Measurements from ENCODE around the gene LUC7L. TPM values are rescaled to one million over a fixed set of nuclear protein-coding genes. Genes with fewer than 3 reads are reported as not detected.
"Not testable (repeated sequence)": the region's sequence is repeated elsewhere in the genome, so short reads cannot be mapped to it uniquely, and the experiment has no call there.

LUC7L gene
- total RNA-seq, 2 donors from 2014 or later, result 137 to 142 TPM

GRCh38 chr16:268141-269053 lies 39.1 kb upstream of the LUC7L start:
- Mint-ChIP-seq H3K36me3 (ENCODE audit: low read depth) (no peaks in the 10 kb centered on the region), H3K4me3 (no peak overlapping the region), H3K4me1 (peaks cover 2% of the 10 kb centered on the region), H3K27ac (no peak overlapping the region), H3K27me3 (no peaks in the 10 kb centered on the region)
- DNase-seq (no peak), ATAC-seq (no peak)
- H3K9me3 ChIP-seq (ENCODE audit: control insufficient read depth, low read length, poor library complexity, severe bottlenecking), result no peaks in the 10 kb centered on the region

- H3K4me3 Mint-ChIP-seq; H3K4me1 Mint-ChIP-seq; H3K27me3 Mint-ChIP-seq; ATAC-seq; H3K27ac Mint-ChIP-seq; DNase-seq; H3K36me3 Mint-ChIP-seq (ENCODE audit: low read depth); H3K9me3 ChIP-seq (ENCODE audit: control insufficient read depth, low read length, poor library complexity, severe bottlenecking): not testable (repeated sequence)
These were observed 38.3 kb upstream of the LUC7L start for GRCh38 chr16:267562-267961.

- H3K9me3 ChIP-seq (ENCODE audit: control insufficient read depth, low read length, poor library complexity, severe bottlenecking), result no peaks in the 10 kb centered on the region
- no peak for ATAC-seq
- no peak overlapping the region for H3K27ac Mint-ChIP-seq
- DNase-seq, result no peak
- H3K4me3 Mint-ChIP-seq, result no peak overlapping the region
- peaks cover 5% of the 10 kb centered on the region for H3K36me3 Mint-ChIP-seq (ENCODE audit: low read depth)
- H3K27me3 Mint-ChIP-seq, result no peaks in the 10 kb centered on the region
- H3K4me1 Mint-ChIP-seq, result peaks cover 2% of the 10 kb centered on the region
These were observed 37.3 kb upstream of the LUC7L start for GRCh38 chr16:266258-267164.

GRCh38 chr16:265711-266110 lies 36.5 kb upstream of the LUC7L start:
- no peak overlapping the region for H3K27ac Mint-ChIP-seq
- peaks cover 5% of the 10 kb centered on the region for H3K36me3 Mint-ChIP-seq (ENCODE audit: low read depth)
- no peak overlapping the region for H3K4me3 Mint-ChIP-seq
- no peaks in the 10 kb centered on the region for H3K27me3 Mint-ChIP-seq
- ATAC-seq (no peak), DNase-seq (no peak)
- H3K4me1 Mint-ChIP-seq, result peaks cover 2% of the 10 kb centered on the region
- H3K9me3 ChIP-seq (ENCODE audit: control insufficient read depth, low read length, poor library complexity, severe bottlenecking), result no peaks in the 10 kb centered on the region

GRCh38 chr16:265002-265529 lies 35.8 kb upstream of the LUC7L start:
- Mint-ChIP-seq H3K4me3 (no peak overlapping the region), H3K27me3 (no peaks in the 10 kb centered on the region), H3K36me3 (ENCODE audit: low read depth) (peaks cover 5% of the 10 kb centered on the region), H3K4me1 (peaks cover 2% of the 10 kb centered on the region), H3K27ac (no peak overlapping the region)
- no peaks in the 10 kb centered on the region for H3K9me3 ChIP-seq (ENCODE audit: control insufficient read depth, low read length, poor library complexity, severe bottlenecking)
- ATAC-seq, result no peak
- no peak for DNase-seq

GRCh38 chr16:264440-264951 lies 35.2 kb upstream of the LUC7L start:
- no peak for DNase-seq
- H3K27me3 Mint-ChIP-seq, result no peaks in the 10 kb centered on the region
- peaks cover 2% of the 10 kb centered on the region for H3K4me1 Mint-ChIP-seq
- peaks cover 5% of the 10 kb centered on the region for H3K36me3 Mint-ChIP-seq (ENCODE audit: low read depth)
- ATAC-seq, result no peak
- H3K27ac Mint-ChIP-seq, result no peak overlapping the region
- H3K9me3 ChIP-seq (ENCODE audit: control insufficient read depth, low read length, poor library complexity, severe bottlenecking), result no peaks in the 10 kb centered on the region
- no peak overlapping the region for H3K4me3 Mint-ChIP-seq

GRCh38 chr16:263944-264343 lies 34.7 kb upstream of the LUC7L start:
- no peak overlapping the region for H3K4me3 Mint-ChIP-seq
- H3K27ac Mint-ChIP-seq, result no peak overlapping the region
- ATAC-seq (no peak), DNase-seq (no peak)
- H3K36me3 Mint-ChIP-seq (ENCODE audit: low read depth), result peaks cover 5% of the 10 kb centered on the region
- no peaks in the 10 kb centered on the region for H3K9me3 ChIP-seq (ENCODE audit: control insufficient read depth, low read length, poor library complexity, severe bottlenecking)
- no peaks in the 10 kb centered on the region for H3K27me3 Mint-ChIP-seq
- H3K4me1 Mint-ChIP-seq, result peaks cover 2% of the 10 kb centered on the region

GRCh38 chr16:263182-263774 lies 34.0 kb upstream of the LUC7L start:
- Mint-ChIP-seq H3K4me3 (no peak overlapping the region), H3K27ac (no peak overlapping the region), H3K4me1 (peaks cover 2% of the 10 kb centered on the region), H3K36me3 (ENCODE audit: low read depth) (peaks cover 5% of the 10 kb centered on the region), H3K27me3 (no peaks in the 10 kb centered on the region)
- ATAC-seq (no peak), DNase-seq (no peak)
- H3K9me3 ChIP-seq (ENCODE audit: control insufficient read depth, low read length, poor library complexity, severe bottlenecking), result no peaks in the 10 kb centered on the region

- Mint-ChIP-seq H3K4me3 (no peak overlapping the region), H3K27me3 (no peaks in the 10 kb centered on the region), H3K27ac (no peak overlapping the region), H3K36me3 (ENCODE audit: low read depth) (peaks cover 5% of the 10 kb centered on the region), H3K4me1 (peaks cover 2% of the 10 kb centered on the region)
- DNase-seq (no peak), ATAC-seq (no peak)
- H3K9me3 ChIP-seq (ENCODE audit: control insufficient read depth, low read length, poor library complexity, severe bottlenecking), result no peaks in the 10 kb centered on the region
These were observed 33.0 kb upstream of the LUC7L start for GRCh38 chr16:262121-262745.

- no peak overlapping the region for H3K4me3 Mint-ChIP-seq
- no peak for DNase-seq
These were observed 31.9 kb upstream of the LUC7L start for GRCh38 chr16:261031-261691.

GRCh38 chr16:260326-260725 lies 31.1 kb upstream of the LUC7L start:
- Mint-ChIP-seq H3K4me1 (no peaks in the 10 kb centered on the region), H3K36me3 (ENCODE audit: low read depth) (peaks cover 5% of the 10 kb centered on the region), H3K4me3 (no peak overlapping the region), H3K27ac (no peak overlapping the region), H3K27me3 (no peaks in the 10 kb centered on the region)
- H3K9me3 ChIP-seq (ENCODE audit: control insufficient read depth, low read length, poor library complexity, severe bottlenecking), result no peaks in the 10 kb centered on the region
- ATAC-seq (no peak), DNase-seq (no peak)

More at GRCh38 chr16:261031-261691, 31.9 kb upstream of the LUC7L start:
- no peak for ATAC-seq
- Mint-ChIP-seq H3K4me1 (peaks cover 2% of the 10 kb centered on the region), H3K27ac (no peak overlapping the region), H3K27me3 (no peaks in the 10 kb centered on the region), H3K36me3 (ENCODE audit: low read depth) (peaks cover 5% of the 10 kb centered on the region)
- H3K9me3 ChIP-seq (ENCODE audit: control insufficient read depth, low read length, poor library complexity, severe bottlenecking), result no peaks in the 10 kb centered on the region

- DNase-seq (no peak), ATAC-seq (no peak)
- no peaks in the 10 kb centered on the region for H3K27me3 Mint-ChIP-seq
- no peak overlapping the region for H3K4me3 Mint-ChIP-seq
- no peak overlapping the region for H3K27ac Mint-ChIP-seq
- no peaks in the 10 kb centered on the region for H3K9me3 ChIP-seq (ENCODE audit: control insufficient read depth, low read length, poor library complexity, severe bottlenecking)
- peaks cover 2% of the 10 kb centered on the region for H3K4me1 Mint-ChIP-seq
- H3K36me3 Mint-ChIP-seq (ENCODE audit: low read depth), result peaks cover 5% of the 10 kb centered on the region
These were observed 30.6 kb upstream of the LUC7L start for GRCh38 chr16:259814-260253.

Data from T-helper 17 cell (primary cell).